GM18517 (cell line): ENCODE data around the gene EXOC6.
"Not testable (repeated sequence)": the region's sequence is repeated elsewhere in the genome, so short reads cannot be mapped to it uniquely, and the experiment has no call there.

ENCODE experiments used
- ATAC-seq: cut with Tn5 transposase; IDR thresholded peaks from one replicate; pipeline ENCODE4 v1.9.1; 2021; ENCODE audit warnings: mild to moderate bottlenecking, moderate library complexity; ENCODE audit not compliant: unreplicated experiment

EXOC6 gene

DNA sequence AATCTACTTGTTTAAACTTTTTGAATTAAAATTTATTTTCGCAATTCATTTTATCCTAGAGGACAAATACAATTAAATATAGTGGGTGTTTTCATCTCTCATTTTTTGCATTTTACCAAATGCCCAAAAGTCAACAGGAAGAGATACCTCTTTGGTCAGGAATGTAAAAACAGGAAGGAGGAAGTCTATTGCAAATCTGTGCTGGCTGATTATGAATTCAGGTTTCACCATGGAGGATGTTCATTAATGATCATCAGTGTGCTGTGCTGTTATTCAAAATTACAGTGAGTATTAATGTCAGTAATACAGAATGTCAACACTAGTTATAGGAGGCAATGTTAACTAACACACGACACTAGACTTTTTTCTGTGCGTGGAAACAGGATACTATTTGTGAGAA is 24.7 kb downstream of the EXOC6 start:
- no peak for ATAC-seq

GRCh38 chr10:92876509-92877036 is 28.3 kb downstream of the EXOC6 start:
- ATAC-seq = no peak

- no peak for ATAC-seq
Observed at GRCh38 chr10:92880233-92880861, 32.0 kb downstream of the EXOC6 start.

GRCh38 chr10:92880917-92881316 is 32.6 kb downstream of the EXOC6 start:
- ATAC-seq = no peak

DNA sequence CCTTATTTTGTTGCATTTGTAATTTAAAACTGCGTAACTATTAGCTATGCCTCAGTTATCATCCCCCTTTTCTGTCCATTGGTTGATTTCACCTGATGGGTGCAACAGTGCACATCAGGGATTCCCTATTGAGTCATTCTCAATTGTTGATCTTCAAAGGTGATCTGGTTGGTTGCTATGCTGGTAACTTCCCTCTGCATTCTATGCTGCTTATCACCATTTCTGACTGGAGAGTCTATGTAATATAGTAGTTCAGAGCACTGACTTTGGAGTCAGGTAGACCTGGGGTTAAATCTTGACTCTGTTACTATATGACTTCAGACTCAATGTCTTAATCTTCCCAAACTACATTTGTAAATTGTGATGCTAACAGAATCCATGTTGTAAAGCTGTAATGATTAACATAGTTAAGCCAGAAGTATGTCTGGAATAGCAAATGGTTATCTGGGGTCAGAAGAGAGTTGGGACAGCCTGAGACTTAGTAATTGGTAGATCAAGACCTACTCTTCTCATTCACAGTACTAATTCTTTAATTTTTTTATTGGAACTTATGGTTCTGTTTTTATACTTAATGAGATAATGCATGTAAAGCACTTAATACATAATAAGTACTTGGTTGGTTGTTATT is 38.1 kb downstream of the EXOC6 start:
- ATAC-seq = no peak

DNA sequence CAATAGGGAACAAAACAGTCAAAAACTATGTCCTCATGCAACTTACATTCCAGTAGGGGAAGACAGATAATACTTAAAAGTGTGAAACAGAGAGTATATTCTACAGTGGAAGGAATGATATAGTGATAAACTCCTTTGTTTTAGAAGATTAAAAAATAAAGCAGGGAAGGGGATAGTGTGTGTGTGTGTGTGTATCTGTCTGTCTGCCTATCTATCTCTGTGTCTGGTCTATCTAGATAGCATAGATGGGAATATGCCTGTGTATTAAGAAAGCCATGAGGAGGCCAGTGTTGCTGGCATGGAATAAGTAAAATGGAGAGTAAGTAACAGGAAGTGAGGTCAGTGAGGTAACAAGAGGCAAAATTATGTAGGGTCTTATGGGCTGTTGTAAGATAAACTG is 42.2 kb downstream of the EXOC6 start:
- ATAC-seq = no peak

DNA sequence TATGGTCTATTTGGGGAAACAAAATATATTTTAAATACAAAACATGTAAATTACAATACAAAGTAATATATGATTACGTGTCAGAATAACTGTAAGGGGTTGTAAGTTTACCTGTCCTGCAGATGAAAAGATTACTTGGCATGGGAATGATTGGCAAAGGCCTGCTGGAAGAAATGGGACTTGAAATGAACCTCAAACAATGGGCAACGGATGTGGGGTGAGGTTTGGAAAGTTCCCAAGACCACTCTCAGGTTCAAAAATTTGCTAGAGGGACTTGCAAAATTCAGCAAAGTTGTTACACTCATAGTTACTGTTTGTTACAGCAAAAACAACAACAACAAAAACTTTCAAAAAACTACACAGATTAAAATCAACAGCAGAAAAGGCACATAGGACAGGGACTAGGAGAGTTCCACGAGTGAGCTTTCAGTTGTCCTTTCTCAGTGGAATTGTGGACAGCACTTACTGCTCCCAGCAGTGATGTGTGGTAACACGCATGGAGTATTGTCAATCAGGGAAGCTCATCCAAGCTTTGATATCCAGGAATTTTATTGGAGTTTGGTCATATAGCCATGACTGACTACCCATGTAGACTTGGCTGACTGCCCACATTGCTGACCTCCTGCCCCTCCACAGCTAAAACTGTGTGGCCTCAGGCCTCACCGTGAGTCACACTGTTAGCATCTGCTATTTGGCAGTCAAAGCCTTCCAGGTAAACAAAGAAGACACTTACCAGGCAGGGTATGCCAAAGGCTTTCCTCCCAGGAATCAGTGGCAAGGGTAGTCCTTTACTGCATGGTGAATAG is 43.8 kb downstream of the EXOC6 start:
- ATAC-seq = no peak

DNA sequence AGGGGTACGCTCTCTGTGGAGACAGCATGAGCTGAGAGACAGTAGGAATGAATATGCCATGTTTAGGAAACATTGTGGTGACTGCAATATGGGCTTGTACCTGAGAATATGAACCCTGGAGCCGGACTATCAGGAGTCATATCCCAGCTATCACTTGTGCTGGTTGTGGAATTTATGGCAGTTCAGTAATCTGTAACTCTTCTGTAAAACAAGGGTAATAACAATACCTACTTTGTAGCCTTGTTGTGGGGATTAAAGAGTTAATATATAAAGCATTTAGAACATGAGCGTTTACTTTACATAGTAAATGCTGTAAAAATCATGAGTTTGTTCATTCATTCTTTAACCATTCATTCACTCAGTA is 44.4 kb downstream of the EXOC6 start:
- no peak for ATAC-seq

DNA sequence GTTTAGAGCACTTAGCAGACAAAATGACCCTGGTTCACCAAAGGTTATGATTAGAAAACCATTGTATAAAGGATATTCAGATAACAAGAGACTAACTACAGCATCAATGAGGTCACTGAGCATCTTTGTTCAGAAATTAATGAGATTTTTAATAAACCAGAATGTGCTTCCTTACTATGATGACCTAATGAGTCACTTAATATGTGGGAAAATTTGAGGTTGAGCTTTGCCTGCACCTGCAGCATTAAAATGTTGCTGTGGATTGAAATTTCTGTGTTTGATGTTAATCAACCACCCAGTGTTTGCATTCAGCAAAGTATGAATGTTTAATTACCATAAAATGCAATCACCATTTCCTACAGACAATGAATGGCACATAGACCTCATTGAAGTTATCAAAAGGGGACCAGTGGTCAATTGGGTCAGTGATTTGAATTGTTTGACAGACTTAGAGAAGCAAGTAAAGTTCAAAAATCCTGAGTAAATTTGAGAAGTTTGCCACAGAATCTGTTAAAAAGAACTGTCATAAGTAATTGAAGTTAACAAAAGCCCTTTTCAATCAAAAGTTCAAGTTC is 45.8 kb downstream of the EXOC6 start:
- ATAC-seq = no peak

DNA sequence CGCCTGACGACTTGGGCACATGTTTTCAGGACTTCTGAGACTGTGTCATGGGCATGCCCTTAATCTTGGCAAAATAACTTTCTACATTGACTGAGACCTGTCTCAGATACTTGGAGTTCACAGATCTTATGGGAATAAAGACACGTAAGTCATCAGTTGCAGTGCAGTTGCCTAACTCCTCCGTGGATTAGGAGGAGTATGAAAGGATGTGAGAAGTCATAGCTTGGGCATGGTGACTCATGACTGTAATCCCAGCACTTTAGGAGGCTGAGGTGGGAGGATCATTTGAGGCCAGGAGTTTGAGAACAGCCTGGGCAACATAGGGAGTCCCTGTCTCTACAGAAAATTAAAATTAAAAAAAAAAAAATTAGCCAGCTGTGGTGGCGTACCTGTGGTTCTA is 49.6 kb downstream of the EXOC6 start:
- ATAC-seq = no peak

DNA sequence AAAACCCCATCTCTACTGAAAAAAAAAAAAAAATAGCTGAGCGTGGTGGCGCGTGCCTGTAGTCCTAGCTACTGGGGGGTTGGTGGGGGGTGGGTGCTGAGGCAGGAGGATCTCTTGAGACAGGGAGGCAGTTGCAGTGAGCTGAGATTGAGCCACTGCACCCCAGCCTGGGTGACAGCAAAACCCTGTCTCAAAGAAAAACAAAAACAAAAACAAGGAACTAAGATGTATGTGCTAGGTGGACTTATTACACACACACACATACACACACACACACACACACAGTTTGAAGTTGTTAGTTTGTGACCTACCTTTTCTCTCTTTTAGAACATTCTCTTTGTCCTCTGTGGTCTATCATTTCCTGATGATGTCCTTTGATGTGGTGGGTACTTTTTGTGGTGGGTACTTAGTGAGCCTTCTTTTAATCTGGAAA is 53.5 kb downstream of the EXOC6 start:
- ATAC-seq = no peak

DNA sequence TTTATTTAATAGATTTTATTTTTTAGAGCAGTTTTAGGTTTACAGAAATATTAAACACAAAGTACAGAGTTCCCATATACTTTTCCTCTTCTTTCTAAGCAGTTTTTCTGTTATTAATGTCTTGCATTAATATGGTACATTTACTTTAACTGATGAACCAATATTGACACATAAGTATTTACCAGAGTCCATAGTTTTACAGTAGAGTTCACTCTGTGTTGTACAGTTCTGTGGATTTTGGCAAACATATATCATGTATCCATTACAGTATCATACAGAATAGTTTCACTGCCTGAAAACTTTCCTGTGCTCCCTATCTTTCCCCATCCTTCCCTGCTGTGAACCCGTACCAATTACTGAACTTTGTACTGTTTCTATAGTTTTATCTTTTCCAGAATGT is 55.3 kb downstream of the EXOC6 start:
- no peak for ATAC-seq

DNA sequence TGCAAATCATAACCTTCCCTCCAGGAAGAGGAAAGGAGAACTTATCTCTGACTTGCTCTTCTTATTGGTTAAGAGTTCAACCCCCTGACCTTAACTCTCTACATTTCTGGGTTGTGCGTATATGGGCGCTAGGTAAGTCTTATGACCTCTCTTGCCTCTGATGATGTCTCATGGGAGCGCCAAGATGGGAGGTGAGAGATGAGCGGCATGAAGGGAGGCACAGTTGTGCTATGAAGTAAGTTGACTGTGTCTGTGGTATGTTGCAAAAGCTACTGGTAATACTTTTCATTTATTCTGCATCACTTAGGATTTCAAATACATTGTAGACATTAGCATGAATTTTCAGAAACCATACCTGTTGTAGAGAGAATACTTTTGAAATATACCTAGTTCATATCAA is 59.0 kb downstream of the EXOC6 start:
- ATAC-seq = no peak

DNA sequence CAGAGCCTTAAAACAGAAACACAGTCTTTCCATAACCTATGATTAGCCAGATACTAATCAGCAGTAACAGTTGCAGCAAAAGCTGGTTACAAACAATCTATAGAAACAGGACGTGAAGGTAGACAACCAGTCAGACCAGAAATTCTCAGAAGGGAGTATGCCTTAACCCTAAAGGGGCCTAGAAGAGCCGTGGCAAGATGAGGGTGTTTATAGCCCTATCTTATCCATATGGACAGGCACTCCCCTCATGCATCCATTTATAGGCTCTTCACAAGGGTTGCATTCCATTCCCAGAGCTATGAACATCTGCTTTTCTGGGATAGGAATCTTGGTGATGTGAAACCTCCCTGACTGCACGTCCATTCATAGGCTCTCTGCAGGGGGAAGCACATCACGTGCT is 64.3 kb downstream of the EXOC6 start:
- ATAC-seq = not testable (repeated sequence)

DNA sequence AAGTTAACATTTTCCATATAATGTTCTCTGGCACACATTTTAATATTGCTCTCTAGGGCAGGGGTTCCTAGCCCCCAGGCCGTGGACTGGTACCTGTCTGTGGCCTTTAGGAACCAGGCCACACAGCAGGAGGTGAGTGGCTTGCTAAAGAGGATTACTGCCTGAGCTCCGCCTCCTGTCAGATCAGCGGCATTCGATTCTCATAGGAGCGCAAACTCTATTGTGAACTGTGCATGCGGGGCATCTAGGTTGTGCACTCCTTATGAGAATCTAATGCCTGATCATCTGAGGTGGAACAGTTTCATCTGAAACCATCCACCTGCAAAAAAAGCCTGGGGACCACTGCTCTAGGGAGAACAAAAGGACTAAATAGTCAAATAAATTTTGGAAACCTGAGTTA is 65.7 kb downstream of the EXOC6 start:
- ATAC-seq = no peak

GRCh38 chr10:92914478-92915325 is 66.4 kb downstream of the EXOC6 start:
- ATAC-seq = peak; percentile 74

- no peak for ATAC-seq
Observed at GRCh38 chr10:92915892-92916291, 67.6 kb downstream of the EXOC6 start.

DNA sequence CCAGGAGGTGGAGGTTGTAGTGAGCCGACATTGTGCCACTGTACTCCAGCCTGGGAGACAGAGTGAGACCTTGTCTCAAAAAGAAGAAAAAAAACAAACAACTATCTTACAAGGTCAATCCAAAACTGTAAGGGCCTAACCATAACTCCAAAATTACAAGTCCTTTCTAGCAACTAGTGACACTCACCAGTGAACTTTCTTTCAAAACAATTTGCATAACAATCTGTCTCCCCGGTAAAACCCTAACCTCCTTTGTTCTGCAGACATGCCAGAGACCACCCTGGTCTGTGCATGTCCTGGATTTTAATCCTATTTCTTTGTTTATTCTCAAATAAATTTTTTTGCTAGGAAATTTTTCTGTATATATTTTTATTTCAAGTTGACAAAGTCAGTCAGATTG is 68.1 kb downstream of the EXOC6 start:
- no peak for ATAC-seq

DNA sequence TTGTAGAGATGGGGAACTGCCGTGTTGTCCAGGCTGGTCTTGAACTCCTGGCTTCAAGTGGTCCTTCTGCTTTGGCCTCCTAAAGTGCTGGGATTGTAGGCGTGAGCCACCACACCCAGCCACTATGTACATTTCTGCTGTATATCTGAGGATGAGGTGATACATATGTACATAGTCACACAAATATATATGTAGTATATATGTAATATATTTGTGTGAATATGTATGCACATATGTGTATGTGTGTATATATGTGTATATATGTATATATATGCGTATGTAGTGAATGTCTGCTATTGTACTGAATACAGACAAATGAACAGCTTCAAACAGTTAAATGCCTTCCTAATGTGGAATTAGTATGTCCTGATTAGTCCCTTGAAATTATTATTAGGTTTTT is 70.3 kb downstream of the EXOC6 start:
- no peak for ATAC-seq

DNA sequence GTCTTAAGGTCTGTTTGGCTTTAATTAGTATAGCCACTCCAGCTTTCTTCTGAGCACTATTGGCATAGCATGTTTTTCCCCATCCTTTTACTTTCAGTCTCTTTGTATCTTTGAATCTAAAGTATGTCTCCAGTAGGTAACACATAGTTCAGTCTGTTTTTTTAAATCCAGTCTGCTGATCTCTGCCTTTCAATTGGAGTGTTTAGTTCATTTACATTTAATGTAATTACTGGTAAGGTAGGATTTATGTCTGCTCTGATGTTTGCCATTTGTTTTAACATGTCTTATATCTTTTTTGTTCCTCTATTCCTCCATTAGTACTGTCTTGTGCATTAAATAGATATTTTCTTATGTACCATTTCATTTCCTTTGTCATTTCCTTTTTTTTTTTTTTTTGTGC is 72.5 kb downstream of the EXOC6 start:
- ATAC-seq = no peak

GRCh38 chr10:92923416-92923815 is 75.1 kb downstream of the EXOC6 start:
- no peak for ATAC-seq
